ENCODE results near the gene FFAR2. TPM values are rescaled to one million over a fixed set of nuclear protein-coding genes. Genes with fewer than 3 reads are reported as not detected.

Gene FFAR2
- total and polyA plus RNA-seq, 9 of the 15 experiments (the other 6 are each of a cell fraction or from before 2014, with no cell fraction given) = not detected

DNA sequence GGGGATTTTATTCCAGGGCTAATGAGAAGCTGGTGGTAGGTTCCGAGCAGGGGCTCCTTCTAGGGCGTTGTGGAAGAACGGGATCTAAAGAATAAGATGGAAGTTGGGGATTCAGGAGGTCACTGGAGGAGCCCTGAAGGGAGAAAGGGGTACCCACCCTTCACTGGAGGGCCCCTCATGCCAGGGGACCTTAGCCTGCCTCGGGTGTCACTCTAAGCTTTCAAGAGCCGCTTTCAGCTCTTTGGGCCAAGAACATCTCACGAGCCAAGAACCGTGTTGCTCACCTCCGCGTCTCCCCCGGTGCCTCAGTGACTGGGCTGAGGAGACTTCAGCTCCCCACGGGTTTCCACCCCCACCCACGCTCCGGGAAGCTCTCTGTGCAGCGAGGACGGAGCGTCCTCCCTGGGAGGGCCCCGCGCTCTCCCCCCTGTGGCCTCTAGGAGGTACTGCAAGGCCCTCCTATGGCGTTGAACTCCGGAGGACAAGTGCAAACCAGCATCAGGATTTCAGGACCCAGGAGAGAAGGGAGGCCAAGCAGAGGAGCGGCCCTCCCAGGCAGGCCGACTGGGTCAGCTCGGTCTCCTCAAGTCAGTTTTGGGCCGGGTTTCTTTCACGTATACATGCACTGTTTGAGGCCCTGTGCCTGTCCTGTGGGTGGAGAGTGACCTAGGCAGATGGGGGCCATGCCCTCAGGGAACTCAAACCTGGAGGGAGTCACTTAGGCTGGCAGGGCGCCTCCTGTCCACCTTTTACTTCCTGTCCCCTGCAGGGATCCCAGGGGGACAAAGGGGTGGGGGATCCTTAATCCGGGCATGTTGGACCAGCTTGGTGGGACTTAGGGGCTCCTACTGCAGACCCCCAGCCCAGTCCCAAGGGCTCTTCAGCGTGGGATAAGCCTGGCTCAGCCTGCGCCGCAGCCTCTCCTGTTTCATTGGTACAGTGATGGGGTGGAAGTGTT is 47.3 kb downstream of the FFAR2 start (continued):
- TF ChIP-seq DDX20 (tag; IDR thresholded peaks at IDR 0.05; ENCODE audit: low read depth) (no peak), SIN3B (IDR thresholded peaks at IDR 0.05; ENCODE audit: low read depth) (no peak), ARID3B (CRISPR knock-in tag; IDR thresholded peaks at IDR 0.05; ENCODE audit: borderline replicate concordance) (no peak), TARDBP (IDR thresholded peaks at IDR 0.05) (no peak), ZBED1 (IDR thresholded peaks at IDR 0.05) (0 out of 2 replicates have a peak, but pooled peaks have one; percentile 31), NR2C2 (CRISPR knock-in tag; IDR thresholded peaks at IDR 0.05) (no peak), NR2C2 (tag; IDR thresholded peaks at IDR 0.05) (no peak), ZNF561 (CRISPR knock-in tag; conservative IDR thresholded peaks at IDR 0.05) (no peak), ARID2 (IDR thresholded peaks at IDR 0.05) (no peak), XRCC5 (IDR thresholded peaks at IDR 0.05; ENCODE audit: low read depth, low read length) (0 out of 2 replicates have a peak, but pooled peaks have one; percentile 24), MBD2 (IDR thresholded peaks at IDR 0.05; ENCODE audit: borderline replicate concordance, low read depth) (no peak), NCOA2 (IDR thresholded peaks at IDR 0.05; ENCODE audit: partially characterized antibody in 2 of 2) (no peak), ZNF263 (CRISPR knock-in tag; IDR thresholded peaks at IDR 0.05; ENCODE audit: borderline replicate concordance) (peak; percentile 78), CREM (IDR thresholded peaks at IDR 0.05; ENCODE audit: low read depth) (peak; percentile 34; the same call in 1 of the 2 replicates), MYNN (IDR thresholded peaks at IDR 0.05) (0 out of 2 replicates have a peak, but pooled peaks have one; percentile 15), MYNN (CRISPR knock-in tag; IDR thresholded peaks at IDR 0.05) (no peak), L3MBTL2 (IDR thresholded peaks at IDR 0.05) (0 out of 2 replicates have a peak, but pooled peaks have one; percentile 13), CTBP1 (IDR thresholded peaks at IDR 0.05; ENCODE audit: borderline replicate concordance) (peak; percentile 52; the same call in 1 of the 2 replicates), ELF2 (CRISPR knock-in tag; IDR thresholded peaks at IDR 0.05) (no peak), CC2D1A (IDR thresholded peaks at IDR 0.05) (0 out of 2 replicates have a peak, but pooled peaks have one; percentile 53), CBX3 (IDR thresholded peaks at IDR 0.05; ENCODE audit: borderline replicate concordance in 1 of 2, low read length in 2 of 2) (peak in 1 of 2 experiments; percentile 13; a peak in 1 of 3 replicates), RB1 (IDR thresholded peaks at IDR 0.05; ENCODE audit: low read depth) (peak; percentile 68; the same call in 1 of the 2 replicates)
- TF ChIP-seq, protein P1, sequence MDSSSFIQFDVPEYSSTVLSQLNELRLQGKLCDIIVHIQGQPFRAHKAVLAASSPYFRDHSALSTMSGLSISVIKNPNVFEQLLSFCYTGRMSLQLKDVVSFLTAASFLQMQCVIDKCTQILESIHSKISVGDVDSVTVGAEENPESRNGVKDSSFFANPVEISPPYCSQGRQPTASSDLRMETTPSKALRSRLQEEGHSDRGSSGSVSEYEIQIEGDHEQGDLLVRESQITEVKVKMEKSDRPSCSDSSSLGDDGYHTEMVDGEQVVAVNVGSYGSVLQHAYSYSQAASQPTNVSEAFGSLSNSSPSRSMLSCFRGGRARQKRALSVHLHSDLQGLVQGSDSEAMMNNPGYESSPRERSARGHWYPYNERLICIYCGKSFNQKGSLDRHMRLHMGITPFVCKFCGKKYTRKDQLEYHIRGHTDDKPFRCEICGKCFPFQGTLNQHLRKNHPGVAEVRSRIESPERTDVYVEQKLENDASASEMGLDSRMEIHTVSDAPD (CRISPR knock-in tag; IDR thresholded peaks at IDR 0.05) = no peak
- TF ChIP-seq, protein P2, sequence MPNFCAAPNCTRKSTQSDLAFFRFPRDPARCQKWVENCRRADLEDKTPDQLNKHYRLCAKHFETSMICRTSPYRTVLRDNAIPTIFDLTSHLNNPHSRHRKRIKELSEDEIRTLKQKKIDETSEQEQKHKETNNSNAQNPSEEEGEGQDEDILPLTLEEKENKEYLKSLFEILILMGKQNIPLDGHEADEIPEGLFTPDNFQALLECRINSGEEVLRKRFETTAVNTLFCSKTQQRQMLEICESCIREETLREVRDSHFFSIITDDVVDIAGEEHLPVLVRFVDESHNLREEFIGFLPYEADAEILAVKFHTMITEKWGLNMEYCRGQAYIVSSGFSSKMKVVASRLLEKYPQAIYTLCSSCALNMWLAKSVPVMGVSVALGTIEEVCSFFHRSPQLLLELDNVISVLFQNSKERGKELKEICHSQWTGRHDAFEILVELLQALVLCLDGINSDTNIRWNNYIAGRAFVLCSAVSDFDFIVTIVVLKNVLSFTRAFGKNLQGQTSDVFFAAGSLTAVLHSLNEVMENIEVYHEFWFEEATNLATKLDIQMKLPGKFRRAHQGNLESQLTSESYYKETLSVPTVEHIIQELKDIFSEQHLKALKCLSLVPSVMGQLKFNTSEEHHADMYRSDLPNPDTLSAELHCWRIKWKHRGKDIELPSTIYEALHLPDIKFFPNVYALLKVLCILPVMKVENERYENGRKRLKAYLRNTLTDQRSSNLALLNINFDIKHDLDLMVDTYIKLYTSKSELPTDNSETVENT (CRISPR knock-in tag; IDR thresholded peaks at IDR 0.05) = no peak
